Glomerular visceral epithelial cell (primary cell): ENCODE data around the gene ACAD10.
"Not testable (repeated sequence)": the region's sequence is repeated elsewhere in the genome, so short reads cannot be mapped to it uniquely, and the experiment has no call there.

ENCODE experiments used
- DNase-seq: peaks from one replicate; pipeline ENCODE4 v3.0.0-alpha.2; 2016; ENCODE audit errors: extremely low spot score

The ACAD10 gene

GRCh38 chr12:111687255-111687654, 1.4 kb downstream of the ACAD10 start:
- DNase-seq, result peak; percentile 11

DNA sequence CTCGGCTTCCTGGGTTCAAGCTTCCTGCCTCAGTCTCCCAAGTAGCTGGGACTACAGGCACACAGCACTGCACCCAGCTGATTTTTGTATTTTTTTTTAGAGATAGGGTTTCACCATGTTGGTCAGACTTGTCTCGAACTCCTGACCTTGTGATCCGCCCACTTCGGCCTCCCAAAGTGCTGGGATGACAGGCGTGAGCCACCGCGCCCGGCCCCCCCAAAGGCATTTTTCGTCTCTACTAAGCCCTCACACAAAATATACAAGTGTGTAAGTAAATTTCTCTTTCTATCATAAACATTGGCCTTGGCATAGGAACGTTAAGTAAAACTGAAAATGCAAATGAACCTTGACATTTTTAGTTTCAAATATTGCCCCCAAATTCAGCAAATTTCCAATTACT, 2.1 kb downstream of the ACAD10 start:
- no peak for DNase-seq

DNA sequence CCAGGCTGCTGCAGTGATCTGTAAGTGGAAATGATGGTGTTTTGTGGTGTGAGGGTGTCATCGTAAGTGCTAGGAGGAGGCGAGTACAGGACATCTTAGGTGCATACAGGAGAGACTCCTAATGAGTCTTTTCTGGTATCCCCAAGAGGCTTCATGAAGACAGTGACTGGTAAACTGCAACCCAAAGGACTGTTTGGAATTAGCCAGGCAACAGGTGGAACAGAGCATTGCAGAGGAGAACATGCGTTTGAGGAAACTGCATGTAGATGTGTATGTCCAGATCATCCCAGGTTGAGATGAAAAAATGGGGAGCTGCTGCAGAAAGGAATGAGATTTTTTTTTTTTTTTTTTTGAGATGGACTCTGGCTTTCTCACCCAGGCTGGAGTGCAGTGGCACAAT, 5.4 kb downstream of the ACAD10 start:
- DNase-seq, result no peak

DNA sequence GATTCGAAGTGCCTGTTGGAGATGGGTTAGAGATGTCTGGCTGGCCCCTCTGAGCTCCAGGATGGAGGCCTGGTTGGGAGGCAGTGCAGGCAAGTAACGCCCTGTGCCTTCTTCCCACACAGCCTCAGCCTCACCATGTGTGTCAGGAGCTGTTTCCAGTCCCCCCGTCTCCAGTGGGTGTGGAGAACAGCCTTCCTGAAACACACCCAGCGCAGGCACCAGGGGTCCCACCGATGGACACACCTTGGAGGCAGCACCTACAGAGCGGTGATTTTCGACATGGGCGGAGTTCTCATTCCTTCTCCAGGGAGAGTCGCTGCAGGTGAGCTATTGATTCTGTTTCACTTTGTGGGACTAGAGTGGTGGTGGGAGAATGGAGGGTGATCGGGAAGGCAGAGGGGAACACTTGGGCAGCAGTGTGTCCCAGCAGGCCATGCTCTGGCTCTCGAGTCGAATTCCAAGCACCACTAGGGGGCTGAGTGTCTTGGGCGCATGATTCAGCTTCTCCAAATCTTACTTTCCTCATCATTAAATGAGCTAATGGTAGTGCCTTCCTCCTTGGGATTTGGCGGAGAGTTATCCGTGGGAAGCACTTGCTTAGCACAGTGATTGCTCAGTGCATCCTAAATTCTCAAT, 6.8 kb downstream of the ACAD10 start:
- DNase-seq, result no peak

GRCh38 chr12:111693818-111694217, 8.0 kb downstream of the ACAD10 start:
- DNase-seq, result no peak

- no peak for DNase-seq
Observed at GRCh38 chr12:111699962-111700361, 14.1 kb downstream of the ACAD10 start.

- DNase-seq, result no peak
Observed at GRCh38 chr12:111705672-111706071, 19.8 kb downstream of the ACAD10 start.

- no peak for DNase-seq
Observed at GRCh38 chr12:111706145-111706544, 20.3 kb downstream of the ACAD10 start.

GRCh38 chr12:111715279-111715678, 29.4 kb downstream of the ACAD10 start:
- no peak for DNase-seq

DNA sequence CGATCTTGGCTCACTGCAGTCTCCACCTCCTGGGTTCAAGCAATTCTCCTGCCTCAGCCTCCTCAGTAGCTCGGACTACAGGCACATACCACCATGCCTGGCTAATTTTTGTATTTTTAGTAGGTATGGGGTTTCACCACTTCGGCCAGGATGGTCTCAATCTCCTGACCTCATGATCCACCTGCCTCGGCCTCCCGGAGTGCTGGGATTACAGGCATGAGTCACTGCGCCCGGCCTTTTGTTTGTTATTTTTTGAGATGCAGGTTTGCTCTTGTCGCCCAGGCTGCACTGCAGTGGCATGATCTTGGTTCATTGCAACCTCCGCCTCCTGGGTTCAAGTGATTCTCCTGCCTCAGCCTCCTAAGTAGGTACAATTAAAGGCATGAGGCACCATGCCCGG, 33.5 kb downstream of the ACAD10 start:
- DNase-seq, result not testable (repeated sequence)

DNA sequence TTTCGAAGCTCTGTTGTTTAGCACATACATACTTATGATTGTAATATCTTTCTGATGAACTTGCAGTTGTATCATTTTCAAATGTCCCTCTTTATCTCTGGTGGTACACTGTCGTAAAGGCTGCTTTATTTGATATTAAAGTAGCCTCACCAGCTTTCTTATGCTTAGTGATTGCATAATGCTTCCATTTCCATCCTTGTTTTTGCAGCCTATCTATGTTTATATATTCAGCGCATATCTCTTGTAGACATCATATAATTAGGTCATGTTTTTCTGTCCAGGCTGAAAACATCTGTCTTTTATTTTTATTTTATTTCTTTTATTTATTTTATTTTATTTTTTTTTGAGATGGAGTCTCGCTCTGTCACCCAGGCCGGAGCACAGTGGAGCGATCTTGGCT, 34.6 kb downstream of the ACAD10 start:
- no peak for DNase-seq

DNA sequence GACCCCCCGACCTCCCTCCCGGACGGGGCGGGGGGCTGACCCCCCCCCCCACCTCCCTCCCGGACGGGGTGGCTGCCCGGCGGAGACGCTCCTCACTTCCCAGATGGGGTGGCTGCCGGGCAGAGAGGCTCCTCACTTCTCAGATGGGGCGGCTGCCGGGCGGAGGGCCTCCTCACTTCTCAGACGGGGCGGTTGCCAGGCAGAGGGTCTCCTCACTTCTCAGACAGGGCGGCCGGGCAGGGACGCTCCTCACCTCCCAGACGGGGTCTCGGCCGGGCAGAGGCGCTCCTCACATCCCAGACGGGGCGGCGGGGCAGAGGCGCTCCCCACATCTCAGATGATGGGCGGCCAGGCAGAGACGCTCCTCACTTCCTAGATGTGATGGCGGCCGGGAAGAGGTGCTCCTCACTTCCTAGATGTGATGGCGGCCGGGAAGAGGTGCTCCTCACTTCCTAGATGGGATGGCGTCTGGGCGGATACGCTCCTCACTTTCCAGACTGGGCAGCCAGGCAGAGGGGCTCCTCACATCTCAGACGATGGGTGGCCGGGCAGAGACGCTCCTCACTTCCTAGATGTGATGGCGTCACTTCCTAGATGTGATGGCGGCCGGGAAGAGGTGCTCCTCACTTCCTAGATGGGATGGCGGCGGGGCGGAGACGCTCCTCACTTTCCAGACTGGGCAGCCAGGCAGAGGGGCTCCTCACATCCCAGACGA, 38.0 kb downstream of the ACAD10 start:
- DNase-seq, result not testable (repeated sequence)

GRCh38 chr12:111728795-111729194, 42.9 kb downstream of the ACAD10 start:
- no peak for DNase-seq

DNA sequence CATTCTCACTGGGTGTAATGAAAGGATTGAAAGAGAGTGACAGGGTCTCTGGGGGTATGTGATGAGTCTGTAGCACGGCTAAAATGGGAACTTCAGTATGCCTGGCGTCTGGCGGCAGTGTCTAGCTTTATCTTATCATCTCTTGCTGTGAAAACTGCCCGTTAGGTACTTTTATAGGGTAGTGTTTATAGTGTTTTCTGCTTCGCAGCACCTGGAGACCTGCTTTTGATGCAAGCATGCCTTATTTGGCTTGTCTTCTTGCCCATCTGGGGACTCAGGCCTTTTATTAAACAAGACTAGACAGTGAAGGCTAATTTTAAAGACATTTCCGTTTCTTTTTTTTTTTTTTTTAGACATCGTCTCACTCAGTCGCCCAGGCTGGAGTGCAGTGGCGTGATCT, 44.6 kb downstream of the ACAD10 start:
- DNase-seq, result no peak

- no peak for DNase-seq
Observed at GRCh38 chr12:111732786-111733185, 46.9 kb downstream of the ACAD10 start.

DNA sequence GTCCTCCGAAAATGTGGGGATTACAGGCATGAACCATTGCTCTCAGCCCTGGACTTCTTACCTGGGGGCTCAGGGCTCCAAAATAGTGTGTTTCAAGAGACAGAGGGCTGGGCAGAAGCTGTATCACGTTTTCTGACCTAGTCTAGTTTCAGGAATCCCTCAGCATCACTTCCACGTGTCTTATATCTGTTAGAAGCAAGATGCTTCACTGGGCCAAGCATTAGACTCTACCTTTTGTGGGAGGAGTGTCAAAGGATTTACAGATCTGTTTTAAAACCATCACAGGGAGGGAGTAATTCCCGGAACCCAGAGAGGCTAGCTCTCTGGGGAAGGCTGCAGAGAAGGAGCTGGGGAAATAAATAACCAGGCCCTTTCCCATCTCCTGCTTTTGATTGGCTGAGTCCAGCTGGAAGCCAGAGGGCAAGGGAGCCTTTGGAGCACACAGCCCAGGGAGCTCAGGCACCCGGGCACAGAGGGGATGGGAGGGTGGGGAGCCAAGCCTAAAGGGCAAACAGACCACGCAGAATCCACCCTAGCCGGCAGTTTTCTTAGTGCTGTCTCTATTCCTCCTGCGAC, 47.6 kb downstream of the ACAD10 start:
- no peak for DNase-seq

- DNase-seq, result not testable (repeated sequence)
Observed at GRCh38 chr12:111739524-111739923, 53.7 kb downstream of the ACAD10 start.

GRCh38 chr12:111741235-111741812, 55.5 kb downstream of the ACAD10 start:
- peak; percentile 54 for DNase-seq

DNA sequence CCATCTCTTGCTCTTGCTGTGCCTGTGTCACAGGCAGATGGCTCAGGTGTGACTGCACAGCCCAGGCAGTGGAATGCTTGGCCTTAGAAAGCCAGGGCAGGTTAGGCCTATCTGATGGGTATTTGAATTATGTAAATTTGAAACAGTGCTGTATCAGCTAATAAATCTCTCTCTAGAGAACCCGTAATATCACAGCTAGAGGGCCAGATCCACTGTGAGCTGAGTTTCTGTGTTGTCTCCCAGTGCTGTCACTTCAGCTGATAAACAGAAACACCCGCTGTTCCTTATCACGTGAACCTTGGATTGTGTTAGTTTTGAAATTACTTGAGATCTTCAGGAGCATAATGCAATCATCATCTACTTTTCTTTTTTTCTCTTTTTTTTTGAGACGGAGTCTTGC, 59.4 kb downstream of the ACAD10 start:
- no peak for DNase-seq

GRCh38 chr12:111747333-111747732, 61.5 kb downstream of the ACAD10 start:
- DNase-seq, result no peak

GRCh38 chr12:111748151-111748672, 62.4 kb downstream of the ACAD10 start:
- no peak for DNase-seq

- no peak for DNase-seq
Observed at GRCh38 chr12:111748867-111749266, 63.0 kb downstream of the ACAD10 start.

DNA sequence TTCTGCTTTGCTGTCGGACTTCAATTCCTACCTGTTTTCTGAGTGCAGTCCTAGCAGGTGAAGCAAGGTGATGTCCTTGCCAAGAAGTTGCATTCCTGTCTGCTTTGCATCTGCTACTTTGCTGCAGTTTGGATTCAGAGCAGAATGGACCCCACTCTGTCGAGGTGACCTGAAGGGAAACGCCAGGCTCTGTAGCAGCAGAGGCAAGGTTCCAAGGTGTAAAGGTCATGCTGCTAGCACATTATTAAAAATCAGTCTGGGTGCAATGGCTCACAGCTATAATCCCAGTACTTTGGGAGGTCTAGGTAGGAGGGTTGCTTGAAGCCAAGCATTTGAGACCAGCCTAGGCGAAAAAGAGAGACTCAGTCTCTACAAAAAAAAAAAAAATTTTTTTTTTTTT, 63.5 kb downstream of the ACAD10 start:
- DNase-seq, result no peak
